Psoas muscle (tissue), 8 donors: ENCODE measurements around the gene SEMA4G. TPM values are rescaled to one million over a fixed set of nuclear protein-coding genes. Genes with fewer than 3 reads are reported as not detected.

Experiments
- ATAC-seq, 4 donors: fragments of 200-7000 bp; cut with Tn5 transposase; one replicate each; pipeline ENCODE4 v1.9.1; 2020; ENCODE audit warnings: moderate library complexity in 3 of 4, mild to moderate bottlenecking in 2 of 4
- DNase-seq, 2 donors: peaks; one replicate each; pipeline ENCODE4 v3.0.0-alpha.2; 2020
- H3K27ac ChIP-seq: fragments of 200-600 bp; one replicate; pipeline ENCODE4 v1.8.0; 2022
- H3K27me3 ChIP-seq, 3 donors: fragments of 200-600 bp in 1 of 3; one replicate each; pipeline versions ENCODE4 v1.6.1 to v1.8.0; 2013 to 2022; ENCODE audit warnings: low read length in 2 of 3, mild to moderate bottlenecking in 2 of 3, moderate library complexity in 1 of 3; ENCODE audit not compliant: insufficient read depth in 3 of 3
- H3K36me3 ChIP-seq, 2 donors: fragments of 200-600 bp in 1 of 2; one replicate each; pipeline versions ENCODE4 v1.6.1 to v1.8.0; 2013 to 2022; ENCODE audit warnings: low read depth in 1 of 2, mild to moderate bottlenecking in 1 of 2, moderate library complexity in 1 of 2; ENCODE audit not compliant: insufficient read depth in 1 of 2
- H3K4me1 ChIP-seq: fragments of 200-600 bp; one replicate; pipeline ENCODE4 v1.8.0; 2022
- H3K4me3 ChIP-seq: fragments of 200-600 bp; one replicate; pipeline ENCODE4 v1.8.0; 2022; ENCODE audit warnings: mild to moderate bottlenecking
- H3K9me3 ChIP-seq: fragments of 200-600 bp; one replicate; pipeline ENCODE4 v1.8.0; 2022
- CTCF ChIP-seq: fragments of 200-600 bp; IDR thresholded peaks from one replicate; pipeline ENCODE4 v1.8.0; 2022; ENCODE audit warnings: antibody characterized with exemption
- WGBS, 3 donors: extraction: QIAGEN DNeasy Blood & Tissue Kit; methylation state at CpG; one replicate each; pipeline versions ENCODE4 v1.1.6 to v1.1.7; 2013; 5-methylcytosine and 5-hydroxymethylcytosine counted together
- intact Hi-C, 2 donors: fragments of 100-400 bp; cut with DNase I; formaldehyde crosslinking; loops; one replicate each; pipeline versions ENCODE4 v1.11.0 to v1.14.2; 2022
- polyA plus RNA-seq, 3 donors: library from polyadenylated mRNA; stranded (reverse); fragments of 200-250 nt; gene quantifications; one replicate each; pipeline ENCODE4 v1.2.3, GENCODE V29; 2013
- total RNA-seq, 4 donors: library from RNA; stranded (reverse); fragmentation: NEBNext Ultra II Directional in 2 of 4; extraction: Animal tissue kit (Norgen Biotek cat#: 25700) in 2 of 4; gene quantifications; one replicate each; pipeline versions ENCODE4 v1.2.1 to v1.2.4, GENCODE V29; 2021 to 2023
- donor health status: healthy with polysubstance abuse.
- donor health status: DM: no; HTN: no; CAD: no; lungs with moderate emphysema.
- donor health status: Bipolar disorder and iron deficiency.
- donor health status: healthy.
- donor health status: DM: yes; HTN: yes; CAD: no.
- donor health status: DM: no; HTN: no; CAD: no.
- donor health status: DM: no; HTN: no; CAD: no.
- donor health status: DM: yes; HTN: yes; CAD: no.

SEMA4G gene
- total and polyA plus RNA-seq, 7 donors, result 0.08 to 1.4 (median 0.74) TPM

DNA sequence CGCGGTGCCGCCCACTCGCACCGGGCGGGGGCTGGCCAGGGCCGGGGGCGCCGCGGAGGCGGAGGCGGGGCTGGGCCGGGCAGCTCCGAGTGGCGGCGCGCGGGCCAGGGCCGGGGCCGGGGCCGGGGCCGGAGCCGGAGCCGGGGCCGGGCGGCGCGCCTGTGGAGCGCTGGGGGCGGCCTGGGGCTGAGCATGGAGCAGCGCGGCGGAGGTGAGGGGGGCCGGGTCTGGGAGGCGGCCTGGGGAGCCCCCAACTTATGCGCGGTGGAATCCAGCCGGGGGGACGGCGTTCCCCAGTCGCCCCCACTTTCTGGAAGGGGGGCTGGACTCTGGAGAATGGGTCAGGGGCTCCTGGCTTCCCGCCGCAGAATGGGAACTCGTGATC, 30.4 kb downstream of the SEMA4G start, which contains the start of gene LZTS2:
TSS of gene LZTS2 (plus strand) at position 67 of the 385 bp plus-strand sequence. CDS start 2,731 bp downstream, outside the sequence.
- Histone ChIP-seq H3K9me3 (no peaks in the 10 kb centered on the region), H3K4me3 (peak within 1 kb of the TSS; percentile 93), H3K4me1 (peaks cover 45% of the 10 kb centered on the region), H3K36me3 (peaks cover 0 to 24% of the 10 kb centered on the region in 2 donors), H3K27ac (peak within 1 kb of the TSS; percentile 100), H3K27me3 (no peaks in the 10 kb centered on the region)
- 0 to 2% (median 0%) methylated on average over 3 to 44 of the region's 44 CpGs for WGBS, 3 donors
- ATAC-seq, result no peak
- DNase-seq, result no peak
- intact Hi-C loops, result no loop called here
- TF ChIP-seq CTCF, result no peak

- intact Hi-C loops, result no loop called here
- peak in 1 of 2 donors; percentile 44 for DNase-seq
- Histone ChIP-seq H3K27me3 (no peaks in the 10 kb centered on the region), H3K9me3 (no peaks in the 10 kb centered on the region), H3K4me1 (peaks cover 46% of the 10 kb centered on the region), H3K4me3 (peak overlapping the region; percentile 93), H3K36me3 (peaks cover 0 to 30% of the 10 kb centered on the region in 2 donors), H3K27ac (peak overlapping the region; percentile 100)
- ATAC-seq, result no peak
- no peak for TF ChIP-seq CTCF
- 2 to 9% (median 3%) methylated on average over 17 to 19 of the region's 19 CpGs for WGBS, 3 donors
Observed at GRCh38 chr10:101000127-101000914, 31.0 kb downstream of the SEMA4G start.

GRCh38 chr10:101000915-101001658, 31.8 kb downstream of the SEMA4G start:
- intact Hi-C loops, result no loop called here
- H3K27me3 ChIP-seq, result no peaks in the 10 kb centered on the region
- H3K36me3 ChIP-seq, result peaks cover 0 to 38% of the 10 kb centered on the region in 2 donors
- WGBS, 3 donors, result 11 to 32% (median 24%) methylated on average over 12 of the region's 12 CpGs
- DNase-seq (peak; percentile 92 to 94), ATAC-seq (peak; percentile 46 to 67 (median 58))
- H3K9me3 ChIP-seq, result no peaks in the 10 kb centered on the region
- peak overlapping the region; percentile 100 for H3K27ac ChIP-seq
- H3K4me1 ChIP-seq, result peaks cover 46% of the 10 kb centered on the region
- peak overlapping the region; percentile 93 for H3K4me3 ChIP-seq
- no peak for TF ChIP-seq CTCF

- H3K4me1 ChIP-seq, result peaks cover 43% of the 10 kb centered on the region
- no peaks in the 10 kb centered on the region for H3K9me3 ChIP-seq
- ATAC-seq, result no peak
- WGBS, 3 donors, result 23 to 35% (median 24%) methylated on average over 5 of the region's 5 CpGs
- no peaks in the 10 kb centered on the region for H3K27me3 ChIP-seq
- peak overlapping the region; percentile 100 for H3K27ac ChIP-seq
- intact Hi-C loops, result no loop called here
- TF ChIP-seq CTCF, result no peak
- no peak for DNase-seq
- peaks cover 0 to 43% of the 10 kb centered on the region in 2 donors for H3K36me3 ChIP-seq
- H3K4me3 ChIP-seq, result peak overlapping the region; percentile 93
Observed at GRCh38 chr10:101001659-101002035, 32.3 kb downstream of the SEMA4G start.
